Measurements from ENCODE around the gene SESN1.
"Not testable (repeated sequence)": the region's sequence is repeated elsewhere in the genome, so short reads cannot be mapped to it uniquely, and the experiment has no call there.

The SESN1 gene

GRCh38 chr6:109093732-109094415 is 772 bp downstream of the SESN1 start:
- no peak for DNase-seq

GRCh38 chr6:109092074-109092473 is 2.6 kb downstream of the SESN1 start:
- no peak for DNase-seq

GRCh38 chr6:109091314-109092024 is 3.2 kb downstream of the SESN1 start:
- DNase-seq, result no peak

- DNase-seq, result no peak
Observed at GRCh38 chr6:109088995-109089394, 5.7 kb downstream of the SESN1 start.

- DNase-seq, result no peak
Observed at GRCh38 chr6:109087661-109088264, 6.9 kb downstream of the SESN1 start.

- DNase-seq, result not testable (repeated sequence)
Observed at GRCh38 chr6:109084146-109084545, 10.5 kb downstream of the SESN1 start.

GRCh38 chr6:109083657-109084056 is 11.0 kb downstream of the SESN1 start:
- no peak for DNase-seq

GRCh38 chr6:109082188-109082577 is 12.5 kb downstream of the SESN1 start:
- DNase-seq, result no peak

GRCh38 chr6:109081516-109082187 is 13.0 kb downstream of the SESN1 start:
- DNase-seq, result no peak

- no peak for DNase-seq
Observed at GRCh38 chr6:109081026-109081425, 13.6 kb downstream of the SESN1 start.

- no peak for DNase-seq
Observed at GRCh38 chr6:109079981-109080380, 14.7 kb downstream of the SESN1 start.

GRCh38 chr6:109076377-109076776 is 18.3 kb downstream of the SESN1 start:
- no peak for DNase-seq

GRCh38 chr6:109075934-109076333 is 18.7 kb downstream of the SESN1 start:
- DNase-seq, result no peak

- no peak for DNase-seq
Observed at GRCh38 chr6:109074133-109074415, 20.6 kb downstream of the SESN1 start.

GRCh38 chr6:109073344-109074132 is 21.1 kb downstream of the SESN1 start:
- no peak for DNase-seq

GRCh38 chr6:109071125-109071917 is 23.3 kb downstream of the SESN1 start:
- DNase-seq, result no peak

- DNase-seq, result no peak
Observed at GRCh38 chr6:109069746-109070145, 24.9 kb downstream of the SESN1 start.

- DNase-seq, result no peak
Observed at GRCh38 chr6:109062767-109063352, 31.8 kb downstream of the SESN1 start.

GRCh38 chr6:109062216-109062615 is 32.4 kb downstream of the SESN1 start:
- no peak for DNase-seq

GRCh38 chr6:109060571-109060970 is 34.1 kb downstream of the SESN1 start:
- no peak for DNase-seq

- no peak for DNase-seq
Observed at GRCh38 chr6:109059571-109060021, 35.0 kb downstream of the SESN1 start.

GRCh38 chr6:109059153-109059552 is 35.5 kb downstream of the SESN1 start:
- no peak for DNase-seq
